ENCODE measurements around the gene MYO3B.
A peak's percentile ranks its signal among the peaks of the same experiment; 100 is the strongest.

The MYO3B gene

DNA sequence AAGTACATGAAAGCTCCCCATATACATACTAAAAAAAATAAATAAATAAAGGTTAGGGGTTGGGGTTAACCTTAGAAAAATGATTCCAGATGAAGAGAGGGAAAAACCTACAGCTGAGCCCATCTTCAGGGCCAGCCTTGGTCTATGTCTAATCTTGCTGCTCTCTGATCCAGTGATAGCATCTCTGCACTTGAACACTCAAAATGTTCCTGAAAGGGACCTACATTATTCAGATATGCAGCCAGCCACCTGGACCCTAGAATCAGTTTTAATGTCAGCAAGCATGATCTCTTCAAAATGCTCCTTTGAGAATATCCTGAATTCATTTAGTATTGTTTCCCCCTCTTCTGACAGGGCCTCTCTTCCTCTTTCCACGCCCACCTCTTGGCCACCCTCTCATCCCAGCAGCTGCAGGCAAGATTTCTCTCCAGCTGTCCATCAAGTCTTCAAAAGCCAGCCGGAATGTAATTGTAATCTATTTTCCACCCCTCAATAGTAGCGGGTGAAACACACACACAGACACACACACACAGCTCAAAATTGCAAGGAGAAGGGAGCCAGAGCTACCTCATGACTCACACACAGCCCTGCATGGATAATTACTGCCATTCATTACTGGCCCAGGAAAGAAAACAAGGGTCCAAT lies 135.5 kb downstream of the MYO3B start:
- H3K9ac ChIP-seq (ENCODE audit: low read length) = no peak overlapping the region
- no peak overlapping the region for H3K4me3 ChIP-seq (ENCODE audit: low read length)
- no peaks in the 10 kb centered on the region for H3K4me1 ChIP-seq (ENCODE audit: control insufficient read depth, insufficient read depth, low read length)
- H3K27me3 ChIP-seq (replicated peaks; ENCODE audit: control insufficient read depth, insufficient read depth, low read length) = no peaks in the 10 kb centered on the region
- H3K9me3 ChIP-seq (ENCODE audit: control insufficient read depth, low read length) = no peaks in the 10 kb centered on the region
- DNase-seq (ENCODE audit: low read depth) = no peak
- no peaks in the 10 kb centered on the region for H3K36me3 ChIP-seq (ENCODE audit: control insufficient read depth, insufficient read depth, low read length, severe bottlenecking)

- Histone ChIP-seq H3K27me3 (replicated peaks; ENCODE audit: control insufficient read depth, insufficient read depth, low read length) (no peaks in the 10 kb centered on the region), H3K4me1 (ENCODE audit: control insufficient read depth, insufficient read depth, low read length) (no peaks in the 10 kb centered on the region), H3K9ac (ENCODE audit: low read length) (no peak overlapping the region), H3K36me3 (ENCODE audit: control insufficient read depth, insufficient read depth, low read length, severe bottlenecking) (no peaks in the 10 kb centered on the region), H3K9me3 (ENCODE audit: control insufficient read depth, low read length) (peaks cover under 1% of the 10 kb centered on the region), H3K4me3 (ENCODE audit: low read length) (no peak overlapping the region)
- no peak for DNase-seq (ENCODE audit: low read depth)
Observed at GRCh38 chr2:170313992-170314348, 136.0 kb downstream of the MYO3B start.

DNA sequence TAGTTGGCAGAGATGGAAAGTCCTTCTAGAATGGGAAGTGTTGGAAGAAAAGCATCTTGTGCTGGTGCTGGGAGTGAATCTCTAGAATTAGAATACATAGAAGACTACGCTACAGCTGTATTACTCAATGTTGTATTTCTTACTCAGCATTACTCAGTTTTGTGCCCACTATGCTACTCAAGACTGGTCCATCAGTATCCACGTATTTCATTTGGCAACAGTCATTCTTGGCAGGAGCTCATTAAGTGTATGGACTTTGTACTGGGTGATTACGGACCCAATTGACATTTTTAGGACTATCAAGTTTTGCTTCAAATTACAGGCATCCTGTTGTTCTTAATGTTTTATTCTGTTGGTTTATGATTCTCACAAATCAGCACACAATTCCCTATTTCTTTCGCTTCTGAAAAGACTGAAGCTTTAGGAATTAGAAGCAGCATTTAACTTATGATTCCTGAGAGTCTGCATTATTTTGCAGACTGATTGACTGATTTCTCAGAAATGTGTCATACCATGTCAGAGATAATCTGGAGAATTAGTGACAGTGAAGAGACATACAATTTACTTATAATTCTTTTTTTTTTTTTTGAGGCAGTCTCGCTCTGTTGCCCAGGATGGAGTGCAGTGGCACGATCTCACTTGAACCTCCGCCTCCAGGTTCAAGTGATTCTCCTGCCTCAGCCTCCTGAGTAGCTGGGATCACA lies 136.9 kb downstream of the MYO3B start:
- no peaks in the 10 kb centered on the region for H3K27me3 ChIP-seq (replicated peaks; ENCODE audit: control insufficient read depth, insufficient read depth, low read length)
- peaks cover 9% of the 10 kb centered on the region for H3K9me3 ChIP-seq (ENCODE audit: control insufficient read depth, low read length)
- no peak overlapping the region for H3K9ac ChIP-seq (ENCODE audit: low read length)
- H3K4me1 ChIP-seq (ENCODE audit: control insufficient read depth, insufficient read depth, low read length) = no peaks in the 10 kb centered on the region
- H3K36me3 ChIP-seq (ENCODE audit: control insufficient read depth, insufficient read depth, low read length, severe bottlenecking) = no peaks in the 10 kb centered on the region
- H3K4me3 ChIP-seq (ENCODE audit: low read length) = no peak overlapping the region
- no peak for DNase-seq (ENCODE audit: low read depth)

DNA sequence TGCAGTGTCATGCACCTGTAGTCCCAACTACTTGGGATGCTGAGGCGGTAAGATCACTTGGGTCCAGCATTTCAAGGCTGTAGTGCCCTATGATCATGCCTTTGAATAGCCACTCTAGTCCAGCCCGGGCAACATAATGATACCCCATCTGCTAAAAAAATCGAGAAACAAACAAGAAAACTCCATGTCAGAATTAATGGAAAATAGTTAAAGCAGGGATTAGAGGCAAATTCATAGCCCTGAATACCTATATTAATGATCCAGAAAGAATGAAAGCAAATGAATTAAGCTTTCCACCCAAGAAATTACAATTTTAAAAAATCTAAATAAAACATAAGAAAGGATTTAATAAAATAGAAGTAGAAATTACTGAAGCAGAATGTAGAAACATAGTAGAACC lies 143.0 kb downstream of the MYO3B start:
- no peaks in the 10 kb centered on the region for H3K4me1 ChIP-seq (ENCODE audit: control insufficient read depth, insufficient read depth, low read length)
- no peaks in the 10 kb centered on the region for H3K27me3 ChIP-seq (replicated peaks; ENCODE audit: control insufficient read depth, insufficient read depth, low read length)
- H3K9me3 ChIP-seq (ENCODE audit: control insufficient read depth, low read length) = peaks cover 21% of the 10 kb centered on the region
- no peak overlapping the region for H3K9ac ChIP-seq (ENCODE audit: low read length)
- H3K4me3 ChIP-seq (ENCODE audit: low read length) = peak overlapping the region; percentile 11
- no peaks in the 10 kb centered on the region for H3K36me3 ChIP-seq (ENCODE audit: control insufficient read depth, insufficient read depth, low read length, severe bottlenecking)
- no peak for DNase-seq (ENCODE audit: low read depth)

DNA sequence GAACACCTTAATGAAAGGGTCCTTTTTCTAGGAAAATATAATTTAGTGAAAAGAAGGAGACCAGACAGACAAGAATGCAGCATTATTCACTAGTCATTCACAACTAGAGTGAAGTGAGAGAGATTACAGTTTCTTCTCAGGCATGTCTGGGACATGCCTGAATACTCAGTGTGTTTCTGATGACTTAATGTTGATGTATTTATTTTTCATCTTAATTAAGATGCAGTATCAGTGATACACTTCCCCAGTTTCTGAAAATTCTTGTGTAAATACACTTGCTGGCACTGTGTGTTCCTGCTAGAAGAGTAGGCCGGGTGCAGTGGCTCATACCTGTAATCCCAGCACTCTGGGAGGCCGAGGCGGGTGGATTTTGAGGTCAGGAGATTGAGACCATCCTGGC lies 143.6 kb downstream of the MYO3B start:
- H3K4me1 ChIP-seq (ENCODE audit: control insufficient read depth, insufficient read depth, low read length) = no peaks in the 10 kb centered on the region
- H3K9ac ChIP-seq (ENCODE audit: low read length) = no peak overlapping the region
- no peaks in the 10 kb centered on the region for H3K27me3 ChIP-seq (replicated peaks; ENCODE audit: control insufficient read depth, insufficient read depth, low read length)
- peaks cover 21% of the 10 kb centered on the region for H3K9me3 ChIP-seq (ENCODE audit: control insufficient read depth, low read length)
- H3K4me3 ChIP-seq (ENCODE audit: low read length) = no peak overlapping the region
- H3K36me3 ChIP-seq (ENCODE audit: control insufficient read depth, insufficient read depth, low read length, severe bottlenecking) = no peaks in the 10 kb centered on the region
- no peak for DNase-seq (ENCODE audit: low read depth)

DNA sequence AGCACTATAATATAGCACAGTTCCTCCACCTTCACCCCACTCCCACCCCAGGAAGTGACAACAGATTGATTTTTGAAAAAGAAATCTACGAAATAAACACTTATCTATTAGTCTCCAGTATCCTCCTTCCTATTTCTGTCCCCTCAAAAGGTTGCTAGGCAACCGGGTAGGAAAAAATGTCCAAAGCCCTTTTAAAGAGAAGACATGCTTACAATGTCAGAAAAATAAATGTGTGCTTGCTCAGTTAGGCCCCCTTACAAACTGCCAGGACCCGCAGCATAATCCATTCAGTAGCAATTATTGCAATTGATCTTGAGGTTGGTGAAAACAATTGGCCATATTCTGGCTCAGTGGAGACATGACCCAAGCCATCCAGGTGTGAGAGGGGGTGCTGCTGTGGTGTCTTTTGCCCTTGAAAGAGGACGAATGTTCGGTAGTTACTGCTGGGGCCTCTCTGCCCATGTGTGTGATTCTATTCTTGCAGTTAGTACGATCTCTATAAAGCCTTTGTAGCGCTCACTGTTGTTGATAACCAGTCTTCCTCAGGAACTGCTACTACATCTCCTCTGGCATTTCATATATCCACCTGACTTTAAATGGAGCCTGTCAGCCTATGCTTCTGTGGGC lies 144.3 kb downstream of the MYO3B start:
- no peak overlapping the region for H3K9ac ChIP-seq (ENCODE audit: low read length)
- no peak overlapping the region for H3K4me3 ChIP-seq (ENCODE audit: low read length)
- H3K9me3 ChIP-seq (ENCODE audit: control insufficient read depth, low read length) = peaks cover 21% of the 10 kb centered on the region
- no peaks in the 10 kb centered on the region for H3K4me1 ChIP-seq (ENCODE audit: control insufficient read depth, insufficient read depth, low read length)
- DNase-seq (ENCODE audit: low read depth) = no peak
- H3K36me3 ChIP-seq (ENCODE audit: control insufficient read depth, insufficient read depth, low read length, severe bottlenecking) = no peaks in the 10 kb centered on the region
- H3K27me3 ChIP-seq (replicated peaks; ENCODE audit: control insufficient read depth, insufficient read depth, low read length) = no peaks in the 10 kb centered on the region

DNA sequence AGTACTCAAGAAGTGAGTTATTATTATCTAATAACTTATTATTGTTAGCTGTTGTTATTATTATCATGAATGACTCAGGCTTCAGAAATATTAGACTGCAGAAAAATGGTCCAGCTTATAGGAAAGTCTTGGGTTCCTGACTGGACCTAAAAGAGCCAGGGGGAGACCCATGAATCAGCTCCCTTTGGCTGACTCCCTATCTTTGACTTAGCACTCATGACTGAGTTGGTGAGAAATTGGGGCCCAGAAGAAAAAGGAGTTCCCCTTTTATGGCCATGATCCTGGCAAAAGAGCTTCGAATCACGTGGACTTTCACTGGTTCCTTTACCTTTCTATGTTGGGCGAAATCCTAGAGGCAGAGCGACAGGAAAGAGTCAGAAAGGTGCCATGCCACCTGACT lies 145.8 kb downstream of the MYO3B start:
- H3K27me3 ChIP-seq (replicated peaks; ENCODE audit: control insufficient read depth, insufficient read depth, low read length) = no peaks in the 10 kb centered on the region
- no peak overlapping the region for H3K4me3 ChIP-seq (ENCODE audit: low read length)
- H3K9ac ChIP-seq (ENCODE audit: low read length) = no peak overlapping the region
- no peaks in the 10 kb centered on the region for H3K36me3 ChIP-seq (ENCODE audit: control insufficient read depth, insufficient read depth, low read length, severe bottlenecking)
- no peak for DNase-seq (ENCODE audit: low read depth)
- no peaks in the 10 kb centered on the region for H3K4me1 ChIP-seq (ENCODE audit: control insufficient read depth, insufficient read depth, low read length)
- H3K9me3 ChIP-seq (ENCODE audit: control insufficient read depth, low read length) = peaks cover 21% of the 10 kb centered on the region

DNA sequence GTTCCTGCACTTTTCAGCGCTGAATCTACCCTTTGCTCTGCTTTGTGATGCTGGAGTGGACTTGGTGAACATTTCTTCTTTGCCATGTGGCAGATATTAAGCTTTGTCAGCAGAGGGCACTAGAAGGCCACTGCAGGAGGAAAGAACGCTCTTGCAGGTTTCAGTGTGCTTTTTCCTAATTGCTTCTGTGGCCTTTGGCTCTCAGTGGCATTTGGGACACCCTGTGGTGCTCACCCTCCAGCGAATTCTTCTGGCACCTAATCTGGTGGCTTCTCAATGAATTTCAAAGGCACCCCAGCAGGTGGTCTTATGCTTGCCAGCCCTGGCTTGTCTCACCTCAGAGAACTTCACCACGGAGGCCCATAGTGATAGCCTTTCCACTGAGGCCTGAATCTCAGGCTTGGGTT lies 146.7 kb downstream of the MYO3B start:
- H3K36me3 ChIP-seq (ENCODE audit: control insufficient read depth, insufficient read depth, low read length, severe bottlenecking) = no peaks in the 10 kb centered on the region
- no peak overlapping the region for H3K9ac ChIP-seq (ENCODE audit: low read length)
- H3K9me3 ChIP-seq (ENCODE audit: control insufficient read depth, low read length) = peaks cover 13% of the 10 kb centered on the region
- H3K4me3 ChIP-seq (ENCODE audit: low read length) = no peak overlapping the region
- no peaks in the 10 kb centered on the region for H3K4me1 ChIP-seq (ENCODE audit: control insufficient read depth, insufficient read depth, low read length)
- DNase-seq (ENCODE audit: low read depth) = peak; percentile 50
- H3K27me3 ChIP-seq (replicated peaks; ENCODE audit: control insufficient read depth, insufficient read depth, low read length) = no peaks in the 10 kb centered on the region

- Histone ChIP-seq H3K27me3 (replicated peaks; ENCODE audit: control insufficient read depth, insufficient read depth, low read length) (no peaks in the 10 kb centered on the region), H3K4me1 (ENCODE audit: control insufficient read depth, insufficient read depth, low read length) (no peaks in the 10 kb centered on the region), H3K9ac (ENCODE audit: low read length) (no peak overlapping the region), H3K9me3 (ENCODE audit: control insufficient read depth, low read length) (no peaks in the 10 kb centered on the region), H3K4me3 (ENCODE audit: low read length) (no peak overlapping the region), H3K36me3 (ENCODE audit: control insufficient read depth, insufficient read depth, low read length, severe bottlenecking) (no peaks in the 10 kb centered on the region)
- DNase-seq (ENCODE audit: low read depth) = no peak
Observed at GRCh38 chr2:170330881-170331280, 152.9 kb downstream of the MYO3B start.

DNA sequence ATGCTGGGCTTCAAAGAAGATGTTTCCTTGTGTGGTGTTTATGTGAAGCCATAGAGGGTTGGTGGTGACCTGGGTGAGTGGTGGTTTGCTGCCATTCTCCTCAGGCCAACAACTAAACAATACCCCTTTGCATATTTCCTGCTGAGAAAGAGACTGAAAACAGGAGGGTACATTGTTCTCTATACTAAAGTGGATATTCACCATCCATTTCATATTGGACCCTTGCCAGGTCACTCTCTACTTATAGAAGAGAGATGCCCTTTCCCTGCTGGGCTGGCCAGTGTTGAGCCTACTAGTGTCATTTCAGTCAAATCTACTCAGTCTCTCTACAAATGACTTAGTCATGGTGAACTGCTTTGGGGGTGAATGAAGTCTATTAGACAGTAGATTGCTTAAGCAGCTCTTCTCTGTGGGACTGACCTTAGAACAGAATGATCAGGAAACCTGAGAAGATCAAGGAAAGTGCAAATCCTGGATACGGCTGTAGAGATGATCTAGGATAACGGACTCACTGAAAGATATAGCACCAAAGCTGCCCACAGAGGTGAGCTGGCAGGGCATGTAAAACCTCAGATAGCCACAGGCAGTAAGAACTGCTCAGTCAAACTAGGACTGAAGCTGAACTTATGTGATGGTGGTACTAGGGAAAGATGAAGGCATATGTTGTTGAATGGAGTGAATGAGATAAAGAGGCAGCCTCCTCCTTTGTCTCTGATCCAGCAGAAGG lies 154.9 kb downstream of the MYO3B start:
- Histone ChIP-seq H3K4me3 (ENCODE audit: low read length) (no peak overlapping the region), H3K36me3 (ENCODE audit: control insufficient read depth, insufficient read depth, low read length, severe bottlenecking) (no peaks in the 10 kb centered on the region), H3K4me1 (ENCODE audit: control insufficient read depth, insufficient read depth, low read length) (no peaks in the 10 kb centered on the region), H3K9ac (ENCODE audit: low read length) (no peak overlapping the region), H3K27me3 (replicated peaks; ENCODE audit: control insufficient read depth, insufficient read depth, low read length) (no peaks in the 10 kb centered on the region), H3K9me3 (ENCODE audit: control insufficient read depth, low read length) (no peaks in the 10 kb centered on the region)
- DNase-seq (ENCODE audit: low read depth) = no peak

GRCh38 chr2:170335351-170335750 lies 157.4 kb downstream of the MYO3B start:
- Histone ChIP-seq H3K4me1 (ENCODE audit: control insufficient read depth, insufficient read depth, low read length) (no peaks in the 10 kb centered on the region), H3K9me3 (ENCODE audit: control insufficient read depth, low read length) (no peaks in the 10 kb centered on the region), H3K36me3 (ENCODE audit: control insufficient read depth, insufficient read depth, low read length, severe bottlenecking) (no peaks in the 10 kb centered on the region), H3K9ac (ENCODE audit: low read length) (no peak overlapping the region), H3K27me3 (replicated peaks; ENCODE audit: control insufficient read depth, insufficient read depth, low read length) (no peaks in the 10 kb centered on the region), H3K4me3 (ENCODE audit: low read length) (no peak overlapping the region)
- DNase-seq (ENCODE audit: low read depth) = no peak

Data from adipocyte (in vitro differentiated cells).